H1 (cell line): Measurements from ENCODE around the gene SPRR1A. TPM values are rescaled to one million over a fixed set of nuclear protein-coding genes. Genes with fewer than 3 reads are reported as not detected.

ENCODE experiments used
- CTCF ChIA-PET: fragments of 300-600 bp; sonication (Branson Sonifier 250); formaldehyde crosslinking; loops from one replicate; lab custom pipeline; 2021; ENCODE audit not compliant: partially characterized antibody; lab: Charles Lee
- POLR2A ChIA-PET: fragments of 300-600 bp; sonication (Branson Sonifier 250); formaldehyde crosslinking; loops from one replicate; lab custom pipeline; 2021; ENCODE audit warnings: inconsistent platforms; ENCODE audit not compliant: partially characterized antibody; lab: Charles Lee
- DNase-seq, 2 experiments: peaks; one replicate each; pipeline versions ENCODE4 v3.0.0 to v3.0.0-alpha.2; 2010 to 2022; ENCODE audit warnings: low spot score in 2 of 2, low read depth in 1 of 2, mixed read lengths in 1 of 2
- FAIRE-seq: peaks from 2 replicates; lab custom pipeline; 2011; peaks lifted over from hg19 to GRCh38; lab: Jason Lieb, UNC
- H2AFZ ChIP-seq: 2 replicates; pipeline ENCODE4 v1.8.1; 2012; ENCODE audit warnings: low read length, inconsistent platforms
- H2AK5ac ChIP-seq: 2 replicates; pipeline ENCODE4 v1.6.1; 2013; ENCODE audit warnings: low read depth, low read length
- H2BK120ac ChIP-seq: replicated peaks from 2 replicates; pipeline ENCODE3; 2013; ENCODE audit warnings: low read depth, low read length, inconsistent platforms
- H2BK12ac ChIP-seq: 2 replicates; pipeline ENCODE4 v1.6.1; 2013; ENCODE audit warnings: low read depth, low read length
- H2BK15ac ChIP-seq: 2 replicates; pipeline ENCODE4 v1.6.1; 2013; ENCODE audit warnings: low read length
- H2BK20ac ChIP-seq: 2 replicates; pipeline ENCODE4 v1.6.1; 2013; ENCODE audit warnings: low read length
- H2BK5ac ChIP-seq: 2 replicates; pipeline ENCODE4 v1.6.1; 2013; ENCODE audit warnings: low read depth, low read length
- H3K14ac ChIP-seq: 2 replicates; pipeline ENCODE4 v1.6.1; 2013; ENCODE audit warnings: inconsistent platforms; ENCODE audit not compliant: insufficient read length
- H3K18ac ChIP-seq: 2 replicates; pipeline ENCODE4 v1.6.1; 2013; ENCODE audit warnings: low read length; ENCODE audit errors: extremely low read depth
- H3K23ac ChIP-seq: 2 replicates; pipeline ENCODE4 v1.6.1; 2013; ENCODE audit warnings: inconsistent platforms; ENCODE audit not compliant: insufficient read length
- H3K23me2 ChIP-seq: 2 replicates; pipeline ENCODE4 v1.6.1; 2013; ENCODE audit warnings: low read depth, low read length
- H3K27ac ChIP-seq: 2 replicates; pipeline ENCODE4 v1.6.1; 2011; ENCODE audit warnings: low read depth, low read length, inconsistent platforms
- H3K27me3 ChIP-seq, 4 experiments: replicated peaks in 1 of 4; 1 replicate in 1 of 4; 2 replicates in 3 of 4; pipeline versions ENCODE4 v1.6.1 to v1.8.1; 2011 to 2013; ENCODE audit warnings: low read length in 3 of 4, mild to moderate bottlenecking in 3 of 4, inconsistent platforms in 2 of 4, mixed read lengths in 2 of 4, moderate library complexity in 1 of 4; ENCODE audit not compliant: control insufficient read depth in 3 of 4, insufficient read depth in 3 of 4; ENCODE audit errors: extremely low read depth in 1 of 4
- H3K36me3 ChIP-seq, 4 experiments: 2 replicates each; pipeline versions ENCODE4 v1.6.1 to v1.8.1; 2011 to 2013; ENCODE audit warnings: mild to moderate bottlenecking in 4 of 4, low read length in 3 of 4, moderate library complexity in 2 of 4, control low read depth in 1 of 4, inconsistent platforms in 1 of 4; ENCODE audit not compliant: insufficient read depth in 4 of 4, control insufficient read depth in 2 of 4
- H3K4ac ChIP-seq: replicated peaks from 2 replicates; pipeline ENCODE3; 2013; ENCODE audit warnings: low read length, low read depth, mixed read lengths, inconsistent platforms; ENCODE audit not compliant: insufficient read length
- H3K4me1 ChIP-seq, 4 experiments: replicated peaks in 1 of 4; 1 replicate in 1 of 4; 2 replicates in 3 of 4; pipeline versions ENCODE4 v1.6.1 to v1.8.1; 2011 to 2013; ENCODE audit warnings: low read length in 3 of 4, inconsistent platforms in 2 of 4, mixed read lengths in 1 of 4; ENCODE audit not compliant: insufficient read depth in 4 of 4, control insufficient read depth in 3 of 4
- H3K4me2 ChIP-seq, 2 experiments: 2 replicates each; pipeline versions ENCODE4 v1.6.1 to v1.8.1; 2011 to 2013; ENCODE audit warnings: low read depth in 2 of 2, low read length in 2 of 2, control low read depth in 1 of 2, inconsistent platforms in 1 of 2, mild to moderate bottlenecking in 1 of 2; ENCODE audit not compliant: insufficient read depth in 1 of 2
- H3K4me3 ChIP-seq, 4 experiments: fragments of 200-600, 300-600 bp in 1 of 4; sonication (generic), shearing (Covaris generic), sonication (Bioruptor Twin) in 1 of 4; 2 replicates each; pipeline versions ENCODE4 v1.5.1 to v1.8.1; 2011 to 2016; ENCODE audit warnings: low read length in 4 of 4, low read depth in 3 of 4, control low read depth in 2 of 4, inconsistent platforms in 2 of 4, mild to moderate bottlenecking in 2 of 4, mixed read lengths in 1 of 4, moderate library complexity in 1 of 4; ENCODE audit not compliant: insufficient read depth in 2 of 4; ENCODE audit errors: extremely low read depth in 1 of 4
- H3K56ac ChIP-seq: replicated peaks from 2 replicates; pipeline ENCODE3; 2013; ENCODE audit warnings: low read depth, mild to moderate bottlenecking, mixed read lengths, low read length, inconsistent platforms; ENCODE audit not compliant: insufficient read length
- H3K79me1 ChIP-seq: 2 replicates; pipeline ENCODE4 v1.6.1; 2013; ENCODE audit warnings: low read depth, low read length, control low read depth
- H3K79me2 ChIP-seq, 2 experiments: 2 replicates each; pipeline versions ENCODE4 v1.6.1 to v1.8.1; 2012 to 2013; ENCODE audit warnings: low read length in 2 of 2, mild to moderate bottlenecking in 2 of 2, inconsistent platforms in 1 of 2; ENCODE audit not compliant: insufficient read depth in 2 of 2, control insufficient read depth in 1 of 2
- H3K9ac ChIP-seq, 4 experiments: replicated peaks in 1 of 4; 1 replicate in 1 of 4; 2 replicates in 3 of 4; pipeline versions ENCODE4 v1.6.1 to v1.8.1; 2011 to 2013; ENCODE audit warnings: low read depth in 3 of 4, low read length in 3 of 4, control low read depth in 2 of 4, mild to moderate bottlenecking in 2 of 4, moderate library complexity in 2 of 4, inconsistent platforms in 1 of 4; ENCODE audit errors: extremely low read depth in 1 of 4
- H3K9me3 ChIP-seq, 2 experiments: 2 replicates each; pipeline versions ENCODE4 v1.6.1 to v1.8.1; 2012 to 2013; ENCODE audit warnings: mild to moderate bottlenecking in 2 of 2, moderate library complexity in 2 of 2, control low read depth in 1 of 2, inconsistent platforms in 1 of 2, low read depth in 1 of 2, low read length in 1 of 2, mixed read lengths in 1 of 2; ENCODE audit not compliant: insufficient read depth in 2 of 2
- H4K20me1 ChIP-seq, 2 experiments: replicated peaks in 1 of 2; 2 replicates each; pipeline versions ENCODE3 to v1.8.1; 2011 to 2013; ENCODE audit warnings: inconsistent platforms in 2 of 2, low read length in 2 of 2, mild to moderate bottlenecking in 1 of 2; ENCODE audit not compliant: insufficient read depth in 2 of 2, control insufficient read depth in 1 of 2
- H4K5ac ChIP-seq: 2 replicates; pipeline ENCODE4 v1.6.1; 2013; ENCODE audit warnings: low read length, low read depth, mixed read lengths, inconsistent platforms; ENCODE audit not compliant: insufficient read length
- H4K8ac ChIP-seq: 2 replicates; pipeline ENCODE4 v1.8.0; 2013; ENCODE audit warnings: mild to moderate bottlenecking, moderate library complexity, low read length, inconsistent platforms; ENCODE audit not compliant: insufficient read depth; ENCODE audit errors: extremely low read depth
- H4K91ac ChIP-seq: replicated peaks from 2 replicates; pipeline ENCODE3; 2013; ENCODE audit warnings: low read length, mixed read lengths, inconsistent platforms; ENCODE audit not compliant: insufficient read length
- BCL11A ChIP-seq, 2 experiments: IDR thresholded peaks; one replicate each; pipeline ENCODE4 v1.6.1; 2011; ENCODE audit warnings: low read depth in 2 of 2, low read length in 2 of 2, mild to moderate bottlenecking in 2 of 2
- CBX8 ChIP-seq: fragments of 300-800, 300-1000 bp; sonication (generic); IDR thresholded peaks from 2 replicates; pipeline ENCODE4 v1.7.1; 2016; ENCODE audit warnings: low read depth, low read length, borderline replicate concordance
- EZH2 ChIP-seq: fragments of 200-600 bp; sonication (generic); IDR thresholded peaks from 2 replicates; pipeline ENCODE4 v1.7.1; 2012; ENCODE audit warnings: low read depth, mild to moderate bottlenecking, moderate library complexity, low read length, inconsistent platforms; ENCODE audit not compliant: severe bottlenecking
- GABPA ChIP-seq: IDR thresholded peaks from 2 replicates; pipeline ENCODE4 v1.6.1; 2011; ENCODE audit warnings: mild to moderate bottlenecking, low read length, moderate library complexity, borderline replicate concordance; ENCODE audit not compliant: insufficient read depth
- RXRA ChIP-seq: IDR thresholded peaks from 2 replicates; pipeline ENCODE4 v1.6.1; 2011; ENCODE audit warnings: low read depth, mild to moderate bottlenecking, low read length, moderate library complexity; ENCODE audit not compliant: insufficient read depth
- SIRT6 ChIP-seq: IDR thresholded peaks from one replicate; pipeline ENCODE4 v1.7.1; 2012; ENCODE audit warnings: low read length, inconsistent platforms
- TAF1 ChIP-seq: IDR thresholded peaks from 2 replicates; pipeline ENCODE4 v1.6.1; 2011; ENCODE audit warnings: mild to moderate bottlenecking, low read depth, low read length
- WGBS, 2 experiments: shearing (Covaris generic) in 1 of 2; methylation state at CpG; one replicate each; pipeline versions ENCODE4 v1.1.6 to v1.1.7; 2013 to 2015; ENCODE audit warnings: low lambda C conversion rate in 2 of 2, mixed read lengths in 2 of 2, inconsistent platforms in 1 of 2, low coverage in 1 of 2, missing lambda C conversion rate in 1 of 2; ENCODE audit not compliant: insufficient replicate concordance in 2 of 2, insufficient coverage in 1 of 2, insufficient read length in 1 of 2; ENCODE audit errors: extremely low coverage in 1 of 2, missing lambda C conversion rate in 1 of 2; 5-methylcytosine and 5-hydroxymethylcytosine counted together
- polyA plus RNA-seq, 7 experiments: library from polyadenylated mRNA; depleted of rRNA in 3 of 7; stranded (reverse) in 5 of 7; unstranded in 2 of 7; fragments of >200 nt in 5 of 7; fragments of 200-250 nt in 2 of 7; gene quantifications; 1 replicate in 5 of 7; 2 replicates in 1 of 7; 4 replicates in 1 of 7; pipeline versions ENCODE4 v1.2.1 to v1.2.3, GENCODE V29; 2011 to 2013; ENCODE audit warnings: missing spikeins in 2 of 7, mixed read lengths in 2 of 7
- total RNA-seq: library from RNA; stranded (reverse); fragmentation: NEBNext Ultra II Directional; extraction: Animal tissue kit (Norgen Biotek cat#: 25700); gene quantifications from 2 replicates; pipeline ENCODE4 v1.2.1, GENCODE V29; 2021
- TF ChIP-seq, protein P1 (sequence below): IDR thresholded peaks from 2 replicates; pipeline ENCODE4 v1.6.1; 2011; ENCODE audit warnings: low read length, improper control_type of control experiment

SPRR1A gene
- total and polyA plus RNA-seq, 2 of the 8 experiments (the other 6 are each of a cell fraction or from before 2014, with no cell fraction given), result not detected

DNA sequence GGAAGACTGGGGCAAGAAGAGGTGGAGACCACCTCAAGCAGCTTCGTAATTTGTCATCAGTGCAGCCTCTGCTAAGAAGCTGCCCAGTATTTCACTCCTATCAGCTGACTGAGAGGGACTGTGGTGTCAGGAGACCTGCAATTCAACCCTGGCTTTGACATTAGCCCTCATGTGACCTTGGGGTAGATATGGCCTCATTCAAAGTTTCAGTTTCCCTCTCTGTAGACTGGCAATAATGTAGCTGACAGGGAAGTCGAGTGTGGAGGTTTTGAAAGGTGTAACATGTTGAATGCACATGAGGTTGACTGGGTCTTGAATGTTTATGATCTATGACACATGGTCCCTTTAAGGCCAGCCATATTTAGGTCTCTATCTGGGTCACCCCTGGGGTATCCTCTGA is 15.6 kb upstream of the SPRR1A start:
- Histone ChIP-seq H3K79me1 (no peaks in the 10 kb centered on the region), H2BK120ac (no peak overlapping the region), H4K91ac (no peak overlapping the region), H2AK5ac (no peak overlapping the region), H3K4me1 (no peaks in the 10 kb centered on the region), H3K18ac (no peak overlapping the region), H2BK5ac (no peak overlapping the region), H3K36me3 (no peaks in the 10 kb centered on the region), H3K23me2 (no peaks in the 10 kb centered on the region), H2BK15ac (no peak overlapping the region), H2AFZ (0 out of 2 replicates have a peak overlapping the region, but pooled peaks have one; percentile 4), H3K4me3 (no peak overlapping the region), H4K5ac (no peak overlapping the region), H3K79me2 (no peaks in the 10 kb centered on the region), H3K9ac (no peak overlapping the region), H3K14ac (no peak overlapping the region), H2BK12ac (no peak overlapping the region), H3K4ac (no peak overlapping the region), H3K27me3 (no peaks in the 10 kb centered on the region), H3K27ac (no peak overlapping the region), H4K20me1 (no peaks in the 10 kb centered on the region), H3K56ac (no peak overlapping the region), H3K23ac (no peak overlapping the region), H2BK20ac (no peak overlapping the region), H4K8ac (no peak overlapping the region), H3K4me2 (no peak overlapping the region), H3K9me3 (peaks cover 0 to 4% of the 10 kb centered on the region in 2 experiments; a peak in 1 of 4 replicates)
- TF ChIP-seq CBX8, result no peak
- no peak for TF ChIP-seq BCL11A (IDR thresholded peaks at IDR 0.05; ENCODE audit: low read depth in 2 of 2, low read length in 2 of 2)
- no peak for TF ChIP-seq EZH2
- no peak for TF ChIP-seq GABPA
- no peak for TF ChIP-seq TAF1
- TF ChIP-seq, protein P1, sequence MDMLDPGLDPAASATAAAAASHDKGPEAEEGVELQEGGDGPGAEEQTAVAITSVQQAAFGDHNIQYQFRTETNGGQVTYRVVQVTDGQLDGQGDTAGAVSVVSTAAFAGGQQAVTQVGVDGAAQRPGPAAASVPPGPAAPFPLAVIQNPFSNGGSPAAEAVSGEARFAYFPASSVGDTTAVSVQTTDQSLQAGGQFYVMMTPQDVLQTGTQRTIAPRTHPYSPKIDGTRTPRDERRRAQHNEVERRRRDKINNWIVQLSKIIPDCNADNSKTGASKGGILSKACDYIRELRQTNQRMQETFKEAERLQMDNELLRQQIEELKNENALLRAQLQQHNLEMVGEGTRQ, result no peak
- no peak for TF ChIP-seq RXRA
- no peak for TF ChIP-seq SIRT6
- WGBS, 2 experiments, result 100% methylated on average over 2 of the region's 2 CpGs; no CpG with 5 or more reads in 1 of the 2 experiments
- FAIRE-seq (no peak), DNase-seq (no peak)
- CTCF ChIA-PET, result interaction anchor here (1.1 to 4.7 kb wide), 4 partner anchors 8 to 230 kb away, joined by 3 to 27 read pairs (median 6); no protein-coding TSS in a partner anchor
- POLR2A ChIA-PET, result no interaction called here
